Tibial artery (tissue), 4 donors: ENCODE results near the gene PAX5.

Experiments
- DNase-seq, 2 donors: peaks; one replicate each; pipeline ENCODE4 v3.0.0-alpha.2; 2019
- H3K27ac ChIP-seq, 2 donors: fragments of 200-600 bp; sonication (generic) in 1 of 2; 1 replicate in 1 of 2; 2 replicates in 1 of 2; pipeline ENCODE4 v1.5.1; 2018 to 2019; ENCODE audit warnings: mild to moderate bottlenecking in 1 of 2
- H3K27me3 ChIP-seq, 2 donors: fragments of 200-600 bp; sonication (generic) in 1 of 2; one replicate each; pipeline versions ENCODE4 v1.5.1 to v1.6.0; 2016 to 2019
- H3K36me3 ChIP-seq, 3 donors: fragments of 200-600 bp; sonication (generic) in 2 of 3; one replicate each; pipeline ENCODE4 v1.5.1; 2016 to 2019; ENCODE audit warnings: mild to moderate bottlenecking in 2 of 3
- H3K4me1 ChIP-seq, 4 donors: fragments of 200-600 bp; sonication (generic) in 2 of 4; 1 replicate in 3 of 4; 2 replicates in 1 of 4; pipeline ENCODE4 v1.5.1; 2016 to 2019
- H3K4me3 ChIP-seq, 2 donors: fragments of 200-600 bp; sonication (generic) in 1 of 2; 1 replicate in 1 of 2; 2 replicates in 1 of 2; pipeline ENCODE4 v1.5.1; 2018 to 2019; ENCODE audit warnings: mild to moderate bottlenecking in 2 of 2
- H3K9me3 ChIP-seq, 3 donors: fragments of 200-600 bp; sonication (generic) in 1 of 3; one replicate each; pipeline ENCODE4 v1.5.1; 2016 to 2019
- intact Hi-C: fragments of 100-400 bp; cut with DNase I; formaldehyde crosslinking; loops from one replicate; pipeline ENCODE4 v1.15.0; 2023; ENCODE audit warnings: low total_unique reads
- TF ChIP-seq, protein P1 (sequence below), 2 experiments: fragments of 200-600 bp in 1 of 2; fragments of 450-650 bp in 1 of 2; IDR thresholded peaks; one replicate each; pipeline ENCODE4 v1.5.1; 2017 to 2019; ENCODE audit warnings: antibody characterized with exemption in 2 of 2, mild to moderate bottlenecking in 1 of 2, moderate library complexity in 1 of 2

The PAX5 gene

GRCh38 chr9:36969216-36969771, 64.8 kb downstream of the PAX5 start:
- H3K36me3 ChIP-seq = no peaks in the 10 kb centered on the region
- DNase-seq = no peak
- peaks cover 0 to 12% of the 10 kb centered on the region in 2 donors for H3K27me3 ChIP-seq
- TF ChIP-seq, protein P1, sequence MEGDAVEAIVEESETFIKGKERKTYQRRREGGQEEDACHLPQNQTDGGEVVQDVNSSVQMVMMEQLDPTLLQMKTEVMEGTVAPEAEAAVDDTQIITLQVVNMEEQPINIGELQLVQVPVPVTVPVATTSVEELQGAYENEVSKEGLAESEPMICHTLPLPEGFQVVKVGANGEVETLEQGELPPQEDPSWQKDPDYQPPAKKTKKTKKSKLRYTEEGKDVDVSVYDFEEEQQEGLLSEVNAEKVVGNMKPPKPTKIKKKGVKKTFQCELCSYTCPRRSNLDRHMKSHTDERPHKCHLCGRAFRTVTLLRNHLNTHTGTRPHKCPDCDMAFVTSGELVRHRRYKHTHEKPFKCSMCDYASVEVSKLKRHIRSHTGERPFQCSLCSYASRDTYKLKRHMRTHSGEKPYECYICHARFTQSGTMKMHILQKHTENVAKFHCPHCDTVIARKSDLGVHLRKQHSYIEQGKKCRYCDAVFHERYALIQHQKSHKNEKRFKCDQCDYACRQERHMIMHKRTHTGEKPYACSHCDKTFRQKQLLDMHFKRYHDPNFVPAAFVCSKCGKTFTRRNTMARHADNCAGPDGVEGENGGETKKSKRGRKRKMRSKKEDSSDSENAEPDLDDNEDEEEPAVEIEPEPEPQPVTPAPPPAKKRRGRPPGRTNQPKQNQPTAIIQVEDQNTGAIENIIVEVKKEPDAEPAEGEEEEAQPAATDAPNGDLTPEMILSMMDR (IDR thresholded peaks at IDR 0.05) = no peak
- no peak overlapping the region for H3K27ac ChIP-seq
- H3K4me3 ChIP-seq = no peak overlapping the region
- H3K4me1 ChIP-seq = no peaks in the 10 kb centered on the region
- no peaks in the 10 kb centered on the region for H3K9me3 ChIP-seq
- intact Hi-C loops = no loop called here

DNA sequence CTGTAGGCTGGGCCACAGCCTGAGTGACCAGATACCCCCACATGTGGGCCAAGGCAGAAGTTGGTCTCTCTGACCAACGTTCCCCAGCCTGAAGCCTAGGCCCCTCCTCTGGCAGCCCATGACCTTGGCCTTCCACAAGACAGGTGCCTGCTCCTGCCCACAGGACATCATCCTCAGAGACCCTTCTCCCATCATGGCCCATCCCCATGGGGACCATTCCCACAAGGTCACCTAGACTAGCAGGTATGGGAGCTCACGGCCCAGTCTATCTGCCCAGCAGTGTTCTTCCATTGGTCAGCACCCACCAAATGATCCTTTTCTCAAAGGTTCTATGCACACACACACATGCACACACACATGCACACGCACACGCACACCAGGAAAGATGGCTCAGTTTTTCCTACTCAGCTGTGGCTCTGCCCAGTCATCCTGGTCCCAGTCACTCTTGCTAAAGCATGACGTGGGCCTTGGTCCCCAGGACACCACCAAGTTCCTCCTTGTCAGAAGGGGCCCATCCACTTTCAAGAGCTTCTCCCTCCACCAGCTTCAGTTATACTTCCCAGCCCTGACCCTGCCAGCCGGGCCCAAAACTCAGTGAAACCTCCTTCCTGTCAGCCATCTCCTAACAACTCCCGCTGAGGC, 65.4 kb downstream of the PAX5 start:
- Histone ChIP-seq H3K27ac (no peak overlapping the region), H3K27me3 (peaks cover 0 to 13% of the 10 kb centered on the region in 2 donors), H3K4me3 (no peak overlapping the region), H3K9me3 (no peaks in the 10 kb centered on the region), H3K36me3 (no peaks in the 10 kb centered on the region), H3K4me1 (no peaks in the 10 kb centered on the region)
- TF ChIP-seq, protein P1 (IDR thresholded peaks at IDR 0.05) = no peak
- intact Hi-C loops = no loop called here
- no peak for DNase-seq

- no peaks in the 10 kb centered on the region for H3K4me1 ChIP-seq
- no peak for DNase-seq
- intact Hi-C loops = no loop called here
- no peak overlapping the region for H3K4me3 ChIP-seq
- peaks cover 0 to 18% of the 10 kb centered on the region in 2 donors for H3K27me3 ChIP-seq
- H3K27ac ChIP-seq = no peak overlapping the region
- TF ChIP-seq, protein P1 (IDR thresholded peaks at IDR 0.05) = no peak
- H3K9me3 ChIP-seq = no peaks in the 10 kb centered on the region
- H3K36me3 ChIP-seq = no peaks in the 10 kb centered on the region
Measured at GRCh38 chr9:36967997-36968396, 66.1 kb downstream of the PAX5 start.

- intact Hi-C loops = no loop called here
- no peaks in the 10 kb centered on the region for H3K9me3 ChIP-seq
- no peak for DNase-seq
- H3K27me3 ChIP-seq = peaks cover 0 to 16% of the 10 kb centered on the region in 2 donors
- peaks cover 0 to 5% (median 0%) of the 10 kb centered on the region in 4 donors for H3K4me1 ChIP-seq
- TF ChIP-seq, protein P1 (IDR thresholded peaks at IDR 0.05) = no peak
- no peaks in the 10 kb centered on the region for H3K36me3 ChIP-seq
- no peak overlapping the region for H3K4me3 ChIP-seq
- H3K27ac ChIP-seq = no peak overlapping the region
Measured at GRCh38 chr9:36966371-36967097, 67.5 kb downstream of the PAX5 start.

DNA sequence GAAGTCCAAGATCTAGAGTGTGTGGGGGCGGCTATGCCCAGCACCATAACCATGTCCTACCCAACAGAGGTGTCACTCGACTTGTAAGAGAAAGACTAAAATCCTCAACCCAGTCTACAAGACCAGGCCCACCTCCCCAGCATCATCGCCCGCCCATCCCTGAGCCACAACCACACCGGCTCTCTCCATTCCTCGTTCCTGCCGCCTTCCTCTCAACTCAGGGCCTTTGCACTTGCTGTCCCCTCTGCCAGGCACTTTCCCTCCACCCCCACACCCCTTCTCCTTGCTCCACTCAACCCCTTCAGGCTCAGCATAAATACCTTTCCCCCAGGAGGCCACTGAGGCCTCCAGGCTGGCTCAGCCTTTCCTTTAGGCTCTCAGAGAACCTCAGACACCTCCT, 69.3 kb downstream of the PAX5 start:
- no peaks in the 10 kb centered on the region for H3K9me3 ChIP-seq
- no peaks in the 10 kb centered on the region for H3K36me3 ChIP-seq
- TF ChIP-seq, protein P1 (IDR thresholded peaks at IDR 0.05) = no peak
- no peak overlapping the region for H3K27ac ChIP-seq
- peak in 1 of 2 donors; percentile 55 for DNase-seq
- peaks cover 0 to 7% (median 0%) of the 10 kb centered on the region in 4 donors for H3K4me1 ChIP-seq
- intact Hi-C loops = no loop called here
- H3K4me3 ChIP-seq = no peak overlapping the region
- peaks cover 0 to 22% of the 10 kb centered on the region in 2 donors for H3K27me3 ChIP-seq
